K562 (cell line): ENCODE data around the gene THAP2. TPM values are rescaled to one million over a fixed set of nuclear protein-coding genes. Genes with fewer than 3 reads are reported as not detected.

Experiments
- AFF4 ChIP-seq: sonication (generic); formaldehyde crosslinking; IDR thresholded peaks from 2 replicates; pipeline ENCODE4 v1.8.0; 2023; ENCODE audit warnings: mild to moderate bottlenecking, missing genetic modification reagents
- BACH1 ChIP-seq: fragments of 200-800 bp; sonication (Bioruptor generic); IDR thresholded peaks from 2 replicates; pipeline ENCODE4 v1.6.1; 2016; ENCODE audit warnings: missing genetic modification characterization, missing compliant biosample characterization
- BHLHE40 ChIP-seq: IDR thresholded peaks from 2 replicates; pipeline ENCODE4 v1.6.1; 2011; ENCODE audit warnings: low read length, improper control_type of control experiment
- CGGBP1 ChIP-seq: fragments of 250-450 bp; sonication (Bioruptor Pico); IDR thresholded peaks from 2 replicates; pipeline ENCODE4 v1.9.0; 2021; ENCODE audit warnings: mild to moderate bottlenecking
- DIDO1 ChIP-seq: fragments of 450-650 bp; IDR thresholded peaks from 2 replicates; pipeline ENCODE4 v1.6.1; 2016; ENCODE audit warnings: low read depth, missing biosample characterization, missing genetic modification characterization
- EGR1 ChIP-seq: fragments of 450-650 bp; conservative IDR thresholded peaks from 2 replicates; pipeline ENCODE4 v1.6.1; 2017; ENCODE audit warnings: mild to moderate bottlenecking
- L3MBTL2 ChIP-seq: fragments of 450-650 bp; IDR thresholded peaks from 2 replicates; pipeline ENCODE4 v1.6.1; 2016; ENCODE audit warnings: mild to moderate bottlenecking, moderate library complexity
- POLR2H ChIP-seq: IDR thresholded peaks from 2 replicates; pipeline ENCODE4 v1.6.1; 2016; ENCODE audit warnings: missing genetic modification characterization, low read depth, mild to moderate bottlenecking, control low read depth, missing compliant biosample characterization, moderate library complexity
- SMARCE1 ChIP-seq: fragments of 450-650 bp; IDR thresholded peaks from 2 replicates; pipeline ENCODE4 v1.7.1; 2016; ENCODE audit warnings: mild to moderate bottlenecking
- TCFL5 ChIP-seq: fragments of 250-450 bp; sonication (Bioruptor Pico); conservative IDR thresholded peaks from 2 replicates; pipeline ENCODE4 v1.6.1; 2021; ENCODE audit warnings: mild to moderate bottlenecking, moderate library complexity, matching md5 sums
- ZNF584 ChIP-seq: fragments of 200-800 bp; sonication (Bioruptor generic); IDR thresholded peaks from 2 replicates; pipeline ENCODE4 v1.6.1; 2016; ENCODE audit warnings: low read depth, mild to moderate bottlenecking, missing genetic modification characterization, missing compliant biosample characterization
- ZNF740 ChIP-seq, 3 experiments: fragments of 200-800 bp in 1 of 3; sonication (Bioruptor generic) in 1 of 3; sonication (generic) in 1 of 3; formaldehyde crosslinking in 1 of 3; IDR thresholded peaks; 2 replicates each; pipeline versions ENCODE4 v1.6.1 to v1.8.0; 2016 to 2022; ENCODE audit warnings: mild to moderate bottlenecking in 2 of 3, missing compliant biosample characterization in 2 of 3, missing genetic modification characterization in 2 of 3, missing genetic modification reagents in 1 of 3
- polyA plus RNA-seq, 8 experiments: library from polyadenylated mRNA; depleted of rRNA in 4 of 8; stranded (reverse) in 5 of 8; unstranded in 3 of 8; fragments of >200 nt; fragmentation: Nextera tagmentation in 2 of 8; fragmentation: Illumina TruSeq in 1 of 8; extraction: Ambion mirVana in 2 of 8; extraction: Trizol in 1 of 8; gene quantifications; 2 replicates each; pipeline versions ENCODE4 v1.2.1 to v1.2.3, GENCODE V29; 2011 to 2014; ENCODE audit warnings: inconsistent platforms in 1 of 8, missing spikeins in 1 of 8
- total RNA-seq, 7 experiments: library from RNA; depleted of rRNA in 6 of 7; stranded (reverse); fragments of >200 nt in 6 of 7; fragmentation: Illumina TruSeq in 2 of 7; extraction: Trizol in 2 of 7; gene quantifications; 2 replicates each; pipeline versions ENCODE4 v1.2.1 to v1.2.3, GENCODE V29; 2011 to 2021; ENCODE audit warnings: low replicate concordance in 1 of 7
- TF ChIP-seq, protein P1 (sequence below): fragments of 250-450 bp; sonication (Bioruptor Pico); IDR thresholded peaks from 2 replicates; pipeline ENCODE4 v1.9.0; 2021; ENCODE audit warnings: mild to moderate bottlenecking, inconsistent platforms
- TF ChIP-seq, protein P2 (sequence below): sonication (generic); formaldehyde crosslinking; IDR thresholded peaks from 2 replicates; pipeline ENCODE4 v1.8.0; 2022; ENCODE audit warnings: mild to moderate bottlenecking, missing genetic modification reagents

Gene THAP2
- total and polyA plus RNA-seq, 9 of the 15 experiments (the other 6 are each of a cell fraction or from before 2014, with no cell fraction given): 1.8 to 18.9 (median 7.3) TPM

DNA sequence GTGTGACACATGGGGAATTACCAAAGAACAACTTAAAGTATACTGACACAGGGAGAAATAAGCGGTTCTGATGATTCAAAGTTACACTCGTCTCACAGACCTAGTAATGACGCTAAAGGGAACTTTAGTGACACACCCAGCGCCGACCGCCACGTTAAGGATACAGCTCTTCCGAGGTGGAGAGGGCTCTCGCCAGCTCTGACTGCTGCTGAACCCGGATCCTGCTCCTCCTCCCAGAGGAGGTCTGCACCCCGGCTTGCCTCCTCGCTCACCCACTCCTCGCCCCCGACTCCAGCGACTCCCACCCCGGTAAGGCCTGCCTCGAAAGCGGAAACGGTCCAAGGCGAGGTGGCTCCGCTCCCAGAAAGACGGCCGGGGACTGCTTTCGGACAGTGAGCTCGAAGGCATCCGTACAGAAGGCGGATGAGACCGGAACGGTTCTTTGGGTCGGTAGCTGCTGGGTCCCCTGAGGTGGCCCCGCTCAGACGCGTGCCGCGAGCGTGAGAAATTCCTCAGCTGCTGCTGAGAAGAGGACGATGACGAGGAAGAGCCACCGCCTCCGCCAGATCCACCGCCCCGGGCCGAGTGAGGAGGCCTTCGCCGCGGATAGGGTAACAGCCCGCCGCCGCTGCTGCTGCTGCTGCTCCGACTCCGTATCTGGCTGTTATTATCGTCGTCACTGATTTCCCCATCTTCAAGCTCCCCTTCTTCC lies 1.1 kb upstream of the THAP2 start (continued):
- no peak for TF ChIP-seq POLR2H (tag)
- TF ChIP-seq SMARCE1: peak; percentile 10; the same call in 1 of the 2 replicates
- TF ChIP-seq L3MBTL2: peak; percentile 64; the same call in 1 of the 2 replicates
- TF ChIP-seq BACH1 (tag): no peak
- TF ChIP-seq TCFL5 (CRISPR knock-in tag): no peak
- TF ChIP-seq DIDO1 (tag): no peak
- peak; percentile 63; the same call in 1 of the 2 replicates for TF ChIP-seq BHLHE40
- TF ChIP-seq, protein P1, sequence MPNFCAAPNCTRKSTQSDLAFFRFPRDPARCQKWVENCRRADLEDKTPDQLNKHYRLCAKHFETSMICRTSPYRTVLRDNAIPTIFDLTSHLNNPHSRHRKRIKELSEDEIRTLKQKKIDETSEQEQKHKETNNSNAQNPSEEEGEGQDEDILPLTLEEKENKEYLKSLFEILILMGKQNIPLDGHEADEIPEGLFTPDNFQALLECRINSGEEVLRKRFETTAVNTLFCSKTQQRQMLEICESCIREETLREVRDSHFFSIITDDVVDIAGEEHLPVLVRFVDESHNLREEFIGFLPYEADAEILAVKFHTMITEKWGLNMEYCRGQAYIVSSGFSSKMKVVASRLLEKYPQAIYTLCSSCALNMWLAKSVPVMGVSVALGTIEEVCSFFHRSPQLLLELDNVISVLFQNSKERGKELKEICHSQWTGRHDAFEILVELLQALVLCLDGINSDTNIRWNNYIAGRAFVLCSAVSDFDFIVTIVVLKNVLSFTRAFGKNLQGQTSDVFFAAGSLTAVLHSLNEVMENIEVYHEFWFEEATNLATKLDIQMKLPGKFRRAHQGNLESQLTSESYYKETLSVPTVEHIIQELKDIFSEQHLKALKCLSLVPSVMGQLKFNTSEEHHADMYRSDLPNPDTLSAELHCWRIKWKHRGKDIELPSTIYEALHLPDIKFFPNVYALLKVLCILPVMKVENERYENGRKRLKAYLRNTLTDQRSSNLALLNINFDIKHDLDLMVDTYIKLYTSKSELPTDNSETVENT (CRISPR knock-in tag): no peak
- no peak for TF ChIP-seq CGGBP1 (CRISPR knock-in tag)
- TF ChIP-seq AFF4 (CRISPR knock-in tag): peak; percentile 18; the same call in 1 of the 2 replicates
- no peak for TF ChIP-seq ZNF740 (CRISPR knock-in tag; IDR thresholded peaks at IDR 0.05)
- TF ChIP-seq ZNF740 (tag; IDR thresholded peaks at IDR 0.05): no peak
- TF ChIP-seq ZNF584 (CRISPR knock-in tag): no peak
- peak; percentile 48 for TF ChIP-seq EGR1
- TF ChIP-seq, protein P2, sequence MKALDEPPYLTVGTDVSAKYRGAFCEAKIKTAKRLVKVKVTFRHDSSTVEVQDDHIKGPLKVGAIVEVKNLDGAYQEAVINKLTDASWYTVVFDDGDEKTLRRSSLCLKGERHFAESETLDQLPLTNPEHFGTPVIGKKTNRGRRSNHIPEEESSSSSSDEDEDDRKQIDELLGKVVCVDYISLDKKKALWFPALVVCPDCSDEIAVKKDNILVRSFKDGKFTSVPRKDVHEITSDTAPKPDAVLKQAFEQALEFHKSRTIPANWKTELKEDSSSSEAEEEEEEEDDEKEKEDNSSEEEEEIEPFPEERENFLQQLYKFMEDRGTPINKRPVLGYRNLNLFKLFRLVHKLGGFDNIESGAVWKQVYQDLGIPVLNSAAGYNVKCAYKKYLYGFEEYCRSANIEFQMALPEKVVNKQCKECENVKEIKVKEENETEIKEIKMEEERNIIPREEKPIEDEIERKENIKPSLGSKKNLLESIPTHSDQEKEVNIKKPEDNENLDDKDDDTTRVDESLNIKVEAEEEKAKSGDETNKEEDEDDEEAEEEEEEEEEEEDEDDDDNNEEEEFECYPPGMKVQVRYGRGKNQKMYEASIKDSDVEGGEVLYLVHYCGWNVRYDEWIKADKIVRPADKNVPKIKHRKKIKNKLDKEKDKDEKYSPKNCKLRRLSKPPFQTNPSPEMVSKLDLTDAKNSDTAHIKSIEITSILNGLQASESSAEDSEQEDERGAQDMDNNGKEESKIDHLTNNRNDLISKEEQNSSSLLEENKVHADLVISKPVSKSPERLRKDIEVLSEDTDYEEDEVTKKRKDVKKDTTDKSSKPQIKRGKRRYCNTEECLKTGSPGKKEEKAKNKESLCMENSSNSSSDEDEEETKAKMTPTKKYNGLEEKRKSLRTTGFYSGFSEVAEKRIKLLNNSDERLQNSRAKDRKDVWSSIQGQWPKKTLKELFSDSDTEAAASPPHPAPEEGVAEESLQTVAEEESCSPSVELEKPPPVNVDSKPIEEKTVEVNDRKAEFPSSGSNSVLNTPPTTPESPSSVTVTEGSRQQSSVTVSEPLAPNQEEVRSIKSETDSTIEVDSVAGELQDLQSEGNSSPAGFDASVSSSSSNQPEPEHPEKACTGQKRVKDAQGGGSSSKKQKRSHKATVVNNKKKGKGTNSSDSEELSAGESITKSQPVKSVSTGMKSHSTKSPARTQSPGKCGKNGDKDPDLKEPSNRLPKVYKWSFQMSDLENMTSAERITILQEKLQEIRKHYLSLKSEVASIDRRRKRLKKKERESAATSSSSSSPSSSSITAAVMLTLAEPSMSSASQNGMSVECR: peak; percentile 44; the same call in 1 of the 2 replicates
